Lower lobe of right lung (tissue), 2 donors: Measurements from ENCODE around the gene ZNF100. TPM values are rescaled to one million over a fixed set of nuclear protein-coding genes. Genes with fewer than 3 reads are reported as not detected.
"Not testable (repeated sequence)": the region's sequence is repeated elsewhere in the genome, so short reads cannot be mapped to it uniquely, and the experiment has no call there.

ENCODE experiments used
- ATAC-seq, 2 donors: fragments of 200-7000 bp; cut with Tn5 transposase; one replicate each; pipeline ENCODE4 v1.9.1; 2020 to 2022; ENCODE audit warnings: mild to moderate bottlenecking in 2 of 2, moderate library complexity in 2 of 2
- DNase-seq: peaks from one replicate; pipeline ENCODE4 v3.0.0-alpha.2; 2020
- H3K27ac ChIP-seq: fragments of 200-600 bp; one replicate; pipeline ENCODE4 v1.8.0; 2022
- H3K27me3 ChIP-seq: fragments of 200-600 bp; one replicate; pipeline ENCODE4 v1.8.0; 2022; ENCODE audit warnings: low read depth
- H3K36me3 ChIP-seq: fragments of 200-600 bp; one replicate; pipeline ENCODE4 v1.8.0; 2022; ENCODE audit warnings: mild to moderate bottlenecking
- H3K4me1 ChIP-seq: fragments of 200-600 bp; one replicate; pipeline ENCODE4 v1.8.0; 2022
- H3K4me3 ChIP-seq: fragments of 200-600 bp; one replicate; pipeline ENCODE4 v1.8.0; 2022; ENCODE audit warnings: mild to moderate bottlenecking
- H3K9me3 ChIP-seq: fragments of 200-600 bp; one replicate; pipeline ENCODE4 v1.8.0; 2022
- CTCF ChIP-seq: fragments of 200-600 bp; IDR thresholded peaks from one replicate; pipeline ENCODE4 v1.8.0; 2022; ENCODE audit warnings: antibody characterized with exemption, mild to moderate bottlenecking
- intact Hi-C: fragments of 100-400 bp; cut with DNase I; formaldehyde crosslinking; loops from one replicate; pipeline ENCODE4 v1.11.0; 2022
- total RNA-seq: library from RNA; stranded (reverse); fragmentation: NEBNext Ultra II Directional; extraction: Animal tissue kit (Norgen Biotek cat#: 25700); gene quantifications from one replicate; pipeline ENCODE4 v1.2.1, GENCODE V29; 2021
- donor health status: DM: no; HTN: yes; CAD: no; lungs with severe emphysema.

Gene ZNF100
- total RNA-seq, 1 donor from 2014 or later = 13.4 TPM

DNA sequence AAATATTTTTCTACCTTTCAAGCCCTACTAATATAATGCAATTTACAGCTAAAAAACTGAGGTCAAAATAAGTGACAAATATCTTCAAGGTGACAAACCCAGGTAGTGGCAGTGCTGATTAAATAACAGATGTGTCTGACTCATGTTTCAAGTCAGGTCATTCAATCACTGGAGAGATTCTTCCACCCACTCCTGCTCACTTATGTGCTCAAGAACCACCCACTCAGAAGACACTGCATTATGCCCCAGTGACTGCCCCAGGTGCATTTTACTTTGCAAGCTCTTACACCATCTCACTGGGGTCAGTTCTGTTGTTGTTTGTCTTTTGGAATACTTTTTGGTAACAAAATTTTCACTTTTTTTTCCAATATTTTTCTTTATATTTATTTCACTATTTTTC lies 2.2 kb downstream of the ZNF100 start:
- ATAC-seq = no peak
- H3K27ac ChIP-seq = no peak overlapping the region
- H3K27me3 ChIP-seq = no peaks in the 10 kb centered on the region
- intact Hi-C loops = no loop called here
- H3K36me3 ChIP-seq = peaks cover 39% of the 10 kb centered on the region
- no peaks in the 10 kb centered on the region for H3K9me3 ChIP-seq
- no peak for TF ChIP-seq CTCF
- DNase-seq = no peak
- H3K4me3 ChIP-seq = no peak overlapping the region
- H3K4me1 ChIP-seq = peaks cover 16% of the 10 kb centered on the region

GRCh38 chr19:21761547-21761946 lies 5.8 kb downstream of the ZNF100 start:
- peaks cover 16% of the 10 kb centered on the region for H3K4me1 ChIP-seq
- H3K36me3 ChIP-seq = peaks cover 62% of the 10 kb centered on the region
- intact Hi-C loops, H3K27me3 ChIP-seq, DNase-seq, H3K27ac ChIP-seq, ATAC-seq, H3K9me3 ChIP-seq, H3K4me3 ChIP-seq: not testable (repeated sequence)

GRCh38 chr19:21758296-21758695 lies 9.1 kb downstream of the ZNF100 start:
- no peak for ATAC-seq
- TF ChIP-seq CTCF = no peak
- H3K4me3 ChIP-seq = no peak overlapping the region
- H3K36me3 ChIP-seq = peaks cover 66% of the 10 kb centered on the region
- H3K27me3 ChIP-seq = no peaks in the 10 kb centered on the region
- no peak overlapping the region for H3K27ac ChIP-seq
- H3K9me3 ChIP-seq = peaks cover 8% of the 10 kb centered on the region
- H3K4me1 ChIP-seq = no peaks in the 10 kb centered on the region
- intact Hi-C loops = no loop called here
- DNase-seq = no peak

GRCh38 chr19:21755555-21755954 lies 11.8 kb downstream of the ZNF100 start:
- H3K27ac ChIP-seq, H3K4me3 ChIP-seq, H3K27me3 ChIP-seq, H3K4me1 ChIP-seq, H3K9me3 ChIP-seq, ATAC-seq, DNase-seq, intact Hi-C loops: not testable (repeated sequence)
- peaks cover 66% of the 10 kb centered on the region for H3K36me3 ChIP-seq

DNA sequence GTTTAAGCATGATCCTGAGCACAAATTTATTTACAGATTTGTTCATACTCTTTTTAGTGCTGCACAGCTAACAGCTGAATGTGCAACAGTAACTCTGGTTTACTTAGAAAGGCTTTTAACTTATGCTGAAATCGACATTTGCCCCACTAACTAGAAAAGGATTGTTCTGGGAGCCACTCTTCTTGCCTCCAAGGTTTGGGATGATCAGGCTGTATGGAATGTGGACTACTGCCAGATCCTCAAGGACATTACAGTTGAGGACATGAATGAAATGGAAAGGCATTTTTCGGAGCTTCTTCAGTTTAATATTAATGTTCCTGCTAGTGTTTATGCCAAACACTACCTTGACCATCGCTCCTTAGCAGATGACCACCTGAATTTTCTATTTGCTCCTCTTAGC lies 16.0 kb downstream of the ZNF100 start:
- Histone ChIP-seq H3K4me3 (no peak overlapping the region), H3K9me3 (peaks cover 8% of the 10 kb centered on the region), H3K27me3 (no peaks in the 10 kb centered on the region), H3K36me3 (peaks cover 44% of the 10 kb centered on the region), H3K27ac (no peak overlapping the region), H3K4me1 (no peaks in the 10 kb centered on the region)
- no peak for TF ChIP-seq CTCF
- DNase-seq (no peak), ATAC-seq (no peak)
- intact Hi-C loops = no loop called here

DNA sequence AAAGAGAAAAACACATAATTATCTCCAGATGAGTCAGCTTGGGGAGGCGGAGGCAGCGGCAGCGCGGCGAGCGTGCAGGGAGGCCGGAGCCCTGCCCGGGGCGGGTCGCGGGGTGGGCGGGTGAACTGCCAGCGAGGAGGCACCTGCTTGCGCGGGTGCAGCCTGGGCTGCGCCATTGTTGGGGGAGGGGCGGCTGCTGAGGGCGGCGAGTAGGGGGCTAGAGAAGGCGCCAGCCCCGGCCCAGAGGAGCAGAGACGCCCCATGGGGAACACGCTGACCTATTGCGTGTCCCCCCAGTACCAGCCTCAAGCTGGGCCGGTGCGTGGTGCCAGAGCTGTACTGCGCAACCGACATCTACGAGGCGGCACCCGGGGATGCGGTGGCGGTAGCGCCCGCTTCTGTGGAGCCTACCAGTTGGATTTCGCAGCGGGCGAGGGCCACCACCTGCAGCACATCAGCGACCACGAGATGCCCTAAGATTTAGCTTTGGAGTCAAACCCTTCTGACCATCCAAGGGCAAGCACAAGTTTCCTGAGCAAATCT lies 16.7 kb downstream of the ZNF100 start:
- intact Hi-C loops = no loop called here
- peaks cover 2% of the 10 kb centered on the region for H3K9me3 ChIP-seq
- TF ChIP-seq CTCF = no peak
- peaks cover 42% of the 10 kb centered on the region for H3K36me3 ChIP-seq
- no peak for DNase-seq
- H3K4me1 ChIP-seq = no peaks in the 10 kb centered on the region
- H3K4me3 ChIP-seq = no peak overlapping the region
- no peak for ATAC-seq
- no peak overlapping the region for H3K27ac ChIP-seq
- no peaks in the 10 kb centered on the region for H3K27me3 ChIP-seq

DNA sequence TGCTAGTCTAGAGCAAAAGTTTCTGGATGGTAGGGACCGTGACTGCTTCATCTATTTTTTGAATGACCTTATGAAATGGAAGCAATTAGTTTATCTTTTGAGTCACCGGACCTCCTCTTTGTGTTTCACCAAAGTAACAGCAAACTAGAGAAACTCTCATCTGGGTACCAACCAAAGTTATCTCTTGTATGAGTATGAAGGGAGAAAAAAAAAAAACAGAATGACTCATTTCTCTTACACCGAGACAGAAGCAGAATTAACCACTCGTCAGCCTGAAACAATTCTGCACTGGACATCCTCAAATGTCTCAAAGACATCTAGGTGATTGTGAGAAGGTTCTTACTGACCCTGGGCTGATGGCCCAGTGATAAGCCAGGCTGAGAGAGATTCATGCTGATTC lies 18.3 kb downstream of the ZNF100 start:
- Histone ChIP-seq H3K36me3 (peaks cover 41% of the 10 kb centered on the region), H3K4me1 (no peaks in the 10 kb centered on the region), H3K27ac (no peak overlapping the region), H3K4me3 (no peak overlapping the region), H3K27me3 (no peaks in the 10 kb centered on the region), H3K9me3 (no peaks in the 10 kb centered on the region)
- ATAC-seq (no peak), DNase-seq (no peak)
- intact Hi-C loops = no loop called here
- no peak for TF ChIP-seq CTCF
